ENCODE results near the gene AFM.

AFM gene

GRCh38 chr4:73481358-73481757, at the start of gene AFM:
AFM (plus strand) TSS chr4:73481745; CDS start chr4:73481776, 31 bp downstream.
- no peak for DNase-seq (ENCODE audit: low read depth)

- no peak for DNase-seq (ENCODE audit: low read depth)
Measured at GRCh38 chr4:73431813-73432168, 49.8 kb upstream of the AFM start.

GRCh38 chr4:73432169-73433000, 49.2 kb upstream of the AFM start:
- DNase-seq (ENCODE audit: low read depth) = no peak

- DNase-seq (ENCODE audit: low read depth) = no peak
Measured at GRCh38 chr4:73433140-73433539, 48.4 kb upstream of the AFM start.

GRCh38 chr4:73434311-73434710, 47.2 kb upstream of the AFM start:
- DNase-seq (ENCODE audit: low read depth) = no peak

GRCh38 chr4:73435984-73436383, 45.6 kb upstream of the AFM start, which contains the start of gene AFP:
AFP (plus strand) TSS chr4:73436221; CDS start chr4:73436263, 42 bp downstream.
- DNase-seq (ENCODE audit: low read depth) = no peak

GRCh38 chr4:73436674-73437557, 44.6 kb upstream of the AFM start:
- no peak for DNase-seq (ENCODE audit: low read depth)

- no peak for DNase-seq (ENCODE audit: low read depth)
Measured at GRCh38 chr4:73437558-73437956, 44.0 kb upstream of the AFM start.

- no peak for DNase-seq (ENCODE audit: low read depth)
Measured at GRCh38 chr4:73438048-73438447, 43.5 kb upstream of the AFM start.

GRCh38 chr4:73438582-73439215, 42.8 kb upstream of the AFM start:
- DNase-seq (ENCODE audit: low read depth) = no peak

- no peak for DNase-seq (ENCODE audit: low read depth)
Measured at GRCh38 chr4:73439445-73439844, 42.1 kb upstream of the AFM start.

GRCh38 chr4:73439991-73440390, 41.6 kb upstream of the AFM start:
- DNase-seq (ENCODE audit: low read depth) = no peak

GRCh38 chr4:73440653-73441052, 40.9 kb upstream of the AFM start:
- no peak for DNase-seq (ENCODE audit: low read depth)

GRCh38 chr4:73442275-73442674, 39.3 kb upstream of the AFM start:
- DNase-seq (ENCODE audit: low read depth) = no peak

GRCh38 chr4:73443224-73443623, 38.3 kb upstream of the AFM start:
- no peak for DNase-seq (ENCODE audit: low read depth)

GRCh38 chr4:73445383-73446335, 35.9 kb upstream of the AFM start:
- DNase-seq (ENCODE audit: low read depth) = no peak

- no peak for DNase-seq (ENCODE audit: low read depth)
Measured at GRCh38 chr4:73446336-73446938, 35.1 kb upstream of the AFM start.

GRCh38 chr4:73447671-73448070, 33.9 kb upstream of the AFM start:
- no peak for DNase-seq (ENCODE audit: low read depth)

GRCh38 chr4:73448448-73449203, 32.9 kb upstream of the AFM start:
- no peak for DNase-seq (ENCODE audit: low read depth)

- DNase-seq (ENCODE audit: low read depth) = no peak
Measured at GRCh38 chr4:73450398-73451004, 31.0 kb upstream of the AFM start.

Data from stimulated activated CD8-positive, alpha-beta memory T cell treated with anti-CD3 and anti-CD28 coated beads, Interleukin-12 subunit alpha, Interleukin-12 subunit beta, amount 100 ng/mL, for 4 hours (primary cell).